Heart left ventricle (tissue), 13 donors: ENCODE results near the gene THAP6.

Experiments
- POLR2A ChIP-seq, 2 donors: fragments of 450-650 bp; IDR thresholded peaks; one replicate each; pipeline ENCODE4 v1.6.1; 2017; ENCODE audit warnings: antibody characterized with exemption in 2 of 2, mild to moderate bottlenecking in 2 of 2, moderate library complexity in 2 of 2
- TF ChIP-seq, protein P1 (sequence below), 12 donors: fragments of 200-600 bp; sonication (generic) in 4 of 12; IDR thresholded peaks; one replicate each; pipeline versions ENCODE4 v1.5.0 to v1.8.0; 2018 to 2022; ENCODE audit warnings: antibody characterized with exemption in 12 of 12, mild to moderate bottlenecking in 5 of 12
- donor health status: ischemic (EF 13 %, LVEDD 7.1; RV severe dilation, severe dysfunction).
- donor health status: DM: no; HTN: yes; CAD: no.
- donor health status: DM: no; HTN: no; CAD: no.
- donor health status: ischemic (EF 25% LVEDD 6.9; RV normal size, moderate dysfunction).
- donor health status: ischemic (EF 25% LVEDD 5.7; RV mildly dilated, moderate dysfunction).
- donor health status: ischemic (EF 35%, LVEDD 5.7; RV mildly dilated, moderate dysfunction).
- donor health status: nonischemic (EF 11% LVEDD 7.7; RV severe dilation, severe dysfunction).
- donor health status: DM: yes; HTN: yes; CAD: no.
- donor health status: PGD.
- donor health status: ischemic (EF 29% LVEDD 5.4; RV normal size, mild dysfunction).
- donor health status: nonischemic (EF 23%, LVEDD 6.1; RV moderate dilation, normal function).

DNA sequence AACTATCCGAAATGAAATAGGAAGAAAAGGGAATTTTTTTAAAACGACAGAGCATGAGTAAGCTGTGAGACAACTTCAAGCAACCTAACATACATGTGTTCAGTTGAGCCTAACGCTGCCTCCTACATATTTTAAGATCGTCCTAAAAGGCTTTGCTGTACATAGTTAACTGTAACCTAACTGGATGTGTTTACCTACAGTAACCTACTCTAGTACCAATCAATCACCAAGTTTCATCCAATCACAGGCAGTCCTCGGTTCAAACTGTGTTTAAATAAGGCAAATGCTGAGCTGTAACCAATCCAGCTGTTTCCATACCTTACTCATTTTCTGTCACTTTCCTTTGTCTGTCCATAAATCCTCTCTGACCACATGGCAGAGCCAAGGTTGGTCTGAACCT, 17.1 kb upstream of the THAP6 start:
- TF ChIP-seq, protein P1, sequence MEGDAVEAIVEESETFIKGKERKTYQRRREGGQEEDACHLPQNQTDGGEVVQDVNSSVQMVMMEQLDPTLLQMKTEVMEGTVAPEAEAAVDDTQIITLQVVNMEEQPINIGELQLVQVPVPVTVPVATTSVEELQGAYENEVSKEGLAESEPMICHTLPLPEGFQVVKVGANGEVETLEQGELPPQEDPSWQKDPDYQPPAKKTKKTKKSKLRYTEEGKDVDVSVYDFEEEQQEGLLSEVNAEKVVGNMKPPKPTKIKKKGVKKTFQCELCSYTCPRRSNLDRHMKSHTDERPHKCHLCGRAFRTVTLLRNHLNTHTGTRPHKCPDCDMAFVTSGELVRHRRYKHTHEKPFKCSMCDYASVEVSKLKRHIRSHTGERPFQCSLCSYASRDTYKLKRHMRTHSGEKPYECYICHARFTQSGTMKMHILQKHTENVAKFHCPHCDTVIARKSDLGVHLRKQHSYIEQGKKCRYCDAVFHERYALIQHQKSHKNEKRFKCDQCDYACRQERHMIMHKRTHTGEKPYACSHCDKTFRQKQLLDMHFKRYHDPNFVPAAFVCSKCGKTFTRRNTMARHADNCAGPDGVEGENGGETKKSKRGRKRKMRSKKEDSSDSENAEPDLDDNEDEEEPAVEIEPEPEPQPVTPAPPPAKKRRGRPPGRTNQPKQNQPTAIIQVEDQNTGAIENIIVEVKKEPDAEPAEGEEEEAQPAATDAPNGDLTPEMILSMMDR (IDR thresholded peaks at IDR 0.05): no peak
- TF ChIP-seq POLR2A (IDR thresholded peaks at IDR 0.05): no peak
